HG03457 (cell line): ENCODE measurements around the gene PDLIM3.
"Not testable (repeated sequence)": the region's sequence is repeated elsewhere in the genome, so short reads cannot be mapped to it uniquely, and the experiment has no call there.

Experiments used
- ATAC-seq: cut with Tn5 transposase; IDR thresholded peaks from one replicate; pipeline ENCODE4 v1.9.1; 2021; ENCODE audit warnings: moderate number of reproducible peaks; ENCODE audit not compliant: unreplicated experiment

Gene PDLIM3

DNA sequence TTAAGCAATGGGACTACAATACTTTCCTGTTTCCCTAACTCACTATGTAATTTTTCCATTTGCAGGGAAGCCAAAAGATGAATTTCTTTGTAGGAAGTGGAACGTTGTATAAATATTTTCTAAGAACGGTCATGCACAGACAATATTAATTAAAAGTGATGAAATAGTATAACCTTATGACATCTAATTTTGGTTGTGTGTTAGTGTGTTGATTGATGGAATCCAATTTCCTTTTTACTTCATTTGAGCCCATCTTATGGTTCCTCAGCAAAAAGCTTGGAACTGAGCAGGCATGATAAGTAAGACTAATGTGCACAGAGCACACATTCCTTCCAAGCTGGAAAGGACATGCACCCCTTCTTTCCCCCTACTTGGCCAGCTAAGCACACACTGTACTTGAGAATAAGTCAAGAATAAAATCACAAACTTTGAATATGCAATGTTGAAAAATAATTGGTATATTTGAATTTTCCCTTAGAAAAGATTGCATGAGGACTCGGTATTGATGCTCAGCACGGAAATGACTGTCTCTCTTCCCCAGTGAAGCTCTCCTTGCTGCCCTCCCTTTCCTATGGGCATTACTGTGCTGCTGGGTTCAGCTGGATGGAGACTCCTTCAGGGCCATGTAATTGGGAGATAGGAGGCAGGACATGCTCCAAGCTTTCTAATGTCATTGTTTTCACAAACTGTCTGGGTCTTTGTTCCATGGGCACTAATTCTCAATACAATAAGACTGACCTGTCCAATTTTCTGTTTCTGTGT, 19.2 kb upstream of the PDLIM3 start:
- no peak for ATAC-seq

DNA sequence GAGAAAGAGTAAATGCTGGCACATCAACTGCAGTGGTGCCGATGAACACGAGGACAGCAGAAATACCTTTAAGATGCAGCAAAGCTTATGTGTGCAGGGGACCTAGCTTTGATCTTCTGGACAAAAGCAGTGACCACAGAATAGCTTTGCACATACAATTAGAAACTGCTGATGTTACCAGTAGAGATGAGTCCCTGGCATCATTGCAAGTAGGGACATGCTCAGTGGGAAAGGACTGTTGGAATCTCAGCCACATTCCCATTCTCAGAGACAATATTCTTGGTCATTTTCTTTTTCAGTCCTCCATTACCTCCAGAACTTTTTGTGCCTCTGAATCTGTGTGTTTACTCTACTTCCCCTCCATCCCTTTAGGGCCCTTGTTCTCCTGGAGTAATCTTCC, 16.9 kb upstream of the PDLIM3 start:
- no peak for ATAC-seq

DNA sequence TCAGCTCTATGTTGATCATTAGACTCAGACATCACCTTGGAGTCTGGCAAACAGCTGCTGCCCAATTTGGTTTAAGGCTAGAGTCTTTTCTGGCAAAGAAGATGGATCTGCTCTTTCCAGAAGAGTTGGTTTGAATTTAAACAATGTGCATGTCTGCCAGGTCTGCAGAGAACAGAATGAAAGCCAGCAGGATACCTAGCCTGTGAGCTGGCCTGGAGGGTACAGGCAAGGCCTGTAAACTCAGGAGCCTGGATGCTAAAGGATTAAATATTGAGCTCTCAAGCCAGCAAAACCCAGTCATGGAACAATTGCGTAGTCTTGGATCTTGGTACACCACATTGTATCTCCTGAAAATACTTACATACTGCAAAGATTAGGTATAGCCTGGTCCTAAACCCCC, 15.6 kb upstream of the PDLIM3 start:
- no peak for ATAC-seq

DNA sequence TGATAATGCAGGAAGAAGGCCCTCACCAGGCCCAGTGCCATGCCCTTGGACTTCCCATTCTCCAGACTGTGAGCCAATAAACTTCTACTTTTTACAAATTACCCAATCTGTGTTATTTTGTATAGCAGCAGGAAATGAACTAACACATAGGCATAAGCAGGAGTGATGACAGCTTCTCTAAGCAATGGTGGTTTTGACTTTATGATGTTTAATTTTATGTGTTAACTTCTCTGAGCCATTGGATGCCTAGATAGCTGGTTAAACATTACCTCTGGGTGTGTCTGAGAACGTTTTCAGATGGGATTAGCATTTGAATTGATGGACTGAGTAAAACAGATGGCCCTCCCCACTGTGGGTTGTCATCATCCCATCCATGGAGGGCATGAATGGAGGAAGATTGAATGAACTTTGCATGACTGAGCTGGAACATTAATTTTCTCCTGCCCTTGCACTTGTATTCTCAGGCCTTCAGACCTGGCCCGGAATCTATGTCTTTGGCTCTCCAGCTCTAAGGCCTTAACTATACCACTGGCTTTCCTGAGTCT, 13.9 kb upstream of the PDLIM3 start:
- ATAC-seq, result no peak

DNA sequence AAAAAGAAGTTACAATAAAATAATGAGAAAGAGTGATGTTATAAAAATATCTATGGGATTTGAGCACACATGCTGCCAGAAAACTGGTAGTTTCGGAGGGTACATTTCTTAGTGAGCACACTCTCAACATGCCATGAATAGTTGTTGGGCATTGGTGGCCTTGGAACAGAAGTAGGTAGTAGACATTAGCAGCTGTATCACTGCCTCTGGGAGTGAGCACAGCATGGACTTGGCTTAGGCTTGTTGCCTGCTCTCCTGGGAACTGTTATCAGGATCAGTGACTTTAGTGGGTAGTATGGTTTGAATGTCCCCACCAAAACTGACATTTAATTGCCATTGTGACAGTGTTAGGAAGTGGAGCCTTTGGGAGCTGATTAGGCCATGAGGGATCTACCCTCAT, 13.3 kb upstream of the PDLIM3 start:
- no peak for ATAC-seq

DNA sequence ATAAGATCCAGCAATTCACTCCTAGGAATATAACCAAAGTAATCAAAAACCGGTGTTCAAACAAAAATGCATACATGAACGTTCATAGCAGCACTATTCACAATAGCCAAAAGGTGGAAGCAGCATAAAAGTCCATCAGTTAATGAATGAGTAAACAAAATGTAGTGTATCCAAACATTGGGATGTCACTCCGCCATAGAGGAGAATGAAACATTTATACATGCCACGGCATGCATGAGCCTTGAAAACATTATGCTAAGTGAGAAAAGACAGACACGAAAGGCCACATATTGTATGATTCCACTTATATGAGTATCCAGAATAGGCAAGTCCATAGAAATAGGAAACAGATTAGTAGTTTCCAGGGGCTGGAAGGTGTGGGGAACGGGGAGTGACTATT, 11.0 kb upstream of the PDLIM3 start:
- no peak for ATAC-seq

DNA sequence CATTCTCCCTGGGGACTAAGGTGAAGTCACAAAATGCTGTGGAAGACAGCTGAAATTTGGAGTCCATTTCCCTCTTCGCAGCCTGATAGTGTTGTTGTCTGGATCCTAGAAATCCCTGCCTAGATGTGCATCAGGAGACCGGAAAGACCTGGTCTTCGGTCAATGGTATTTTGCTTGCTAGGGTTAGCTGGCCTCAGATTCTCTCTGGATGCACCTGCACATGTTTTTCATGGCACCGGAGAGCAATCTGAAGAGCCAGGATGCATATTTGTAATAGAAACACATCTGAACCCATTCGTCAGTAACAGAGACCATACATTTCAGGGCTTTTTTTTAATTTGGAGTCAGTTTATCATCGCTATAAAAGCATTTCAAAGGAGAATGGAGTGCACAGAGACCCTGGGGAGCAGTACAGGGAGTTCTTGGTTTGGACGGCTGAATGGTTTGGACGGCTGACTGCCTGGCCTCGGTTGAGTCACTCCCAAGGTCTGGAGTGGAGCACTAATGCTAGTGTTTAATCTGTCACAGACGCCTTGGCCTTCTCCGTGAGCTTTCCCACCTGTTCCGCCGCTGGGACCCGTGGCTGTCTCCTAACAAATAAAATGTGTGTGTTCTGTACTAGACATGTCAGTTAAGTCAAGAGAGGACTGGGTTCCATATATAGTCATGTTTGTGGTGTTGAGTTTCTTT, 7.5 kb upstream of the PDLIM3 start:
- no peak for ATAC-seq

DNA sequence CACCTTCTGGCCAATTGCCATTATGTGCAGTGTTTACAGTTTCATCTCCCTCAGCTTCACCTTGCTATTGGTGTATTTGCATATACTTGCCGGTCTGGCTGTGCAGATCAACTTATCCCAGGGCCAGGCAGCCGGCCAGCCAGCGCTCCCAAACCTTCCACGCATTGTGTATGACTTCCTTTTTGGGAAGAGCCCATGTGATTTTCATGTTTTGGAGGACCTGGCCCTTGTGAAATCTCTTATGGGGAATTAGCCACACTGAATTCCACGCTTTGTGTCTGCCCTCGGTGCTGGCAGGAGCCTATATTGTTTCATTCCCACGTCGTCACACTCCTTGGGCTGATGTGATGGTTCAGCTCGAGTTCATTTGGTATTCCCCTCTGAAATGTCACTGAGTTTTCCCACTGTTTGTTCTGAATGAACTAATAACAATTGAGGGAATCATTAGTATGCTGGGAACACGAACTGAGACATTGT, 6.0 kb upstream of the PDLIM3 start:
- no peak for ATAC-seq

DNA sequence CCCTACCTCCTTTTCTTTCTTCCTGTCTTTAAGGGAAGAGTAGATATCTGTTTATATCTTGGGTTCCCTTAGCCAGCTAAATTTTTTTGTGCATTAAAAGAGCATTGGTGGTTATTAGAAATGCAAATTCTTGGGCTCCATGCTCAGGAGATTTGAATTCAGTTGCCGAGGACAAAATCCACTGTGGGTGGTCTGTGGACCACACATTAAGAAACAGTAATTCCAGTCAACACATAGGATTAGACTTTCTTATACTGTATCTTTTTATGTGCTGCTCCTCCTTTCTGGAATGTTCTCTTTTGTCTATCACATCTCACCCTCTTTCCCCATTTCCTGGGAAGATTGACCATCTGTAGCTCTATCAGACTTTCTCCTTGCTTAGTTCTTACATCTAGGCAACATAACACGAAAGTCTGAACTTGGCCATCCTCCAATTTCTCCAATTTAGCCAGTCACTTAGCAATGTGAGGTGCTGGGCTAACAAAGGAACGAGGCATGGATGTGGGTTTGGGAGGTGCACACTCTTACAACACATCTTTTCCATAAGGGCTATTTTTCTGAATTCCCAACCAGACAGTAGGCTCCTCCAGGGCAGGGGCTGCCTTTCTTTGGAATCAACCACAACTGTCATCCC, 5.3 kb upstream of the PDLIM3 start:
- ATAC-seq, result no peak

DNA sequence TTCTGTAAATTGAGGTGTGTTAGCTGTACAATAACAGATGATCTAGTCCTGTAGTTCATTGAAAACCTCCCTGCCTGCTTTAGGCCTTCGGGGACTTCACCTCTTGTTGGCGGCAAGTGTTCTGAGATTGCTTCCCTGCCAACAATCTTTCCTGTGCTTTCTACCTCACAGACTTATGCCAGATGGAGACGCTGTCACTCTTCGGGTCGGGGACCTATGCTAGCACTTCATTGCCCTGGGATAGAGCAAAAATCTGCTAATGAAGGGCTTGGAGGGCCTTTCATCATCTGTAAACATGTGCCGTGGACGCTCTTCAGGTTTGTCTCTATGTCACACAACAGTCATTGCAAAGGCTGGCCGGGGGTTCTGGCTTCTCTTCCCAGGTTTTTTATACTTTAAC, 4.7 kb upstream of the PDLIM3 start:
- no peak for ATAC-seq

DNA sequence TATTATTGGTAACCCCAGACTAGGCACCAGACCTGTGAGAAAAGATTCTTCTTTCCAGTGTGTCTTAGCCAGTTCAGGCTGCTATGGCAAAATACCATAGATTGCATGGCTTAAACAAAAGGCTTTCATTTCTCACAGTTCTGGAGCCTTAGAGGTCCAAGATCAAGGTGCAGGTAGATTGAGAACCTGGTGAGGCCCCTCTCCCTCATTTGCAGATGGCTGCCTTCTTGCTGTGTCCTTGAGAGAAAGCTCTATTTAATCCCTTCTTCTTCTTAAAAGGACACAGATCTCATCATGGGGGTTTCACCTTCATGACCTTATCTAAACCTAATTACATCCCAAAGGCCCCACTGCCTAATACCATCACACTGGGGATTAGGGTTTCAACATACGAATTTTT, 3.5 kb upstream of the PDLIM3 start:
- no peak for ATAC-seq

DNA sequence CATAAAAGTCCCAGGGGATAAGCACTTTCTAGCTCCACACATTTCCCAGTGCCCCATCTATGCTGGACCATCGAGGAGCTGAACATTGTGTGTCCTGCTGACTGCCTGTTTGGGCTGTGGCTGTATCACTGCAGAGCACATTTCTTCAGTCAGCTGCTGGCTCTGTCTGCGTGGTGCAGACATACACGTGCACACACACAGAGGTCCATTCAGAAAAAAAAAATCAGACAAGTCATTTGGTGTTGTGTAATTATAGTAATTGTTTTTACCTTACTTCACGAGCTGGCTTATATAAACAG, 1.1 kb upstream of the PDLIM3 start:
- no peak for ATAC-seq

DNA sequence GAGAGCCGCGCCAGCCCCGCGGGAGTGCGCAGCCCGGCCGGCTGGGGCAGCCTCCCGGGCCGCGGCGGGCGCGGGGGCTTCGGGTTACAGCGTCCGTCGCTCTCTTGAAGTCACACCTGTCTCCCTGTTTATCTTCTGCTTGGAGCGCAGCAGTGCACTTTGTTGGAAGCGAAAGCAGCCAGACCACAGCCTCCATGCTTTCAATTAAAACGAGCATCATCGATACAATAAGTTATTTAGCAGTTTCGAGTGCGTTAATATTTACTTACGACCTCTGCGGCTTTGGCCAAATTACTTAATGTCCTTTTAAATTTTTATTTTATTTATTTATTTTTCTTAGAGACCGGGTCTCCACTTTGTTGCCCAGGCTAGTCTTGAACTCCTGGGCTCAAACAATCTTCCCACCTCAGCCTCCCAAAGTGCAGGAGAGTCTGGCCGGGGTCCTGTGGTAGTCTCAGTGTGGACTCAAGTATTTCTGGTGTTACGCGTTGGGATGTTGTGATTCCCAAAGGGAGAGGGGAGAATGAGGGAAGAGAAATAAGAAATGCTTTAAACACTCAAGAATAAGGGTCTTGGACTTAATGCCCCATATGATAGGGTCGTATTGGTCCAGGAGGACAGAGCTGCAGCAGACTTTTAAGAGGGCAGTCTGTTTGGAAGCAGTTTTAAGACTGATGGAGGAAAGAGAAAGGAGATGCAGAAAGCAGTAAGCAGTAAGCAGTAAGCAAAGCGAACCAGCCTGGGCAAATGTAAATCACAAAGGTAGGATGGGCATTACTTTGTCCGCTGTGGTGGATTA, 504 bp upstream of the PDLIM3 start:
- no peak for ATAC-seq

DNA sequence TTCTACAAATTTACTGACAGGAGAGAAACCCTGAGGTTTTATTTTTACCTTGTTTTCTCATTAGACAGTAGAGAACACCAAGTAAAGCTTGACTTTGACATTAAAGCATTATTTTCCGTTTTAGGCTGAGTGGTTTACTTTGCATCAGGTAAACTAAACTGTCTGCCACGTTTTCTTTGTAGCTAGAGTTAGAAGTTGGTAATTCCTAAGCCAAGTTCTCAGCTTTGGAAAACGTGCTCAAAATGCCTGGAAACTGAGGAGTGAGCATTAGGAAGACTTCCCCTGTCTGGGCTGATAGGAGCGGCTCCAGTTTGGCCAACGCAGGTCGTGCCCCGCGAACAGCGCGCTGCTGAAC, 819 bp downstream of the PDLIM3 start:
- ATAC-seq, result no peak

DNA sequence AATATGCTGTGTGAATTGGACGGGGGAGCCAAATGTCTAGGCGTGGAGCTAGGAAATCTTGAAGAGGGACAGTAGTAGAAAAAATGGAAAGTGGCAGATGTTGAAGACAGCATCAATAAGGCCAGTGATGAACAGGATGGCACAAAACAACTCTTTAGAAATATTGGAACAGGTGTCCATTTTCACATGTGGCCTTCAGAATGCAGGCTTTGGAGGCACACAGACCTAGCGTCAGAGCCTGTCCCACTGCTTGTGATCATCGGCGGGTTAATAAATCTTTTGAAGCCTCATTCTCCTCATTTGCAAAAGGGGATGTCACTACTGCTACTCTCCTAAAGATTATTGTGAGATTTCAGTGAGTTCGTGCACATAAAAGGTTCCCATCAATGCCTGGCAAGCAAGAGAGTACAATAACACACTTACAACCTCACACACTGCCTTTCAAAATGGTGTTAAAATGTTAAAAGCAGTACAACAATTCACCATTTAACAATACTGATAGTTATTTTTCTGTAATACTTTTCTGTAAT, 2.4 kb downstream of the PDLIM3 start:
- no peak for ATAC-seq

DNA sequence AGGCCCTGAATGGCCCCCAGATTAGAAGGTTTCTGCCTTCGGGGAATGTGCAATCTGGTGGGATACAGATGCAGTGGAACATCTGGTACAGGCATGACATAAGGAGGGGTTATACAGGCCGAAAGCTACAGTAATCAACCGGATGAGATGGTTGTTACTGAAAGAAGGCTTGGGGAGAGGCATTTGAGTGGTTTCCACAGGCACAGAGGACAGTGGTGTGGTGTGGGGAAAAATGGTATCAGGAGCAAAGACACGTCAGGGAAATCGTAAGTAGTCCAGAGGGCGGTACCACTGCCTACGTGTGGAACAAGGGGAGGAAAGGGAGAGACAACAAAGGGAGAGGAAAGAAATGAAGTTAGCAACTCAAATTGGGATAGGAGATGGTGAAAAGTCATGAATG, 3.0 kb downstream of the PDLIM3 start:
- no peak for ATAC-seq

DNA sequence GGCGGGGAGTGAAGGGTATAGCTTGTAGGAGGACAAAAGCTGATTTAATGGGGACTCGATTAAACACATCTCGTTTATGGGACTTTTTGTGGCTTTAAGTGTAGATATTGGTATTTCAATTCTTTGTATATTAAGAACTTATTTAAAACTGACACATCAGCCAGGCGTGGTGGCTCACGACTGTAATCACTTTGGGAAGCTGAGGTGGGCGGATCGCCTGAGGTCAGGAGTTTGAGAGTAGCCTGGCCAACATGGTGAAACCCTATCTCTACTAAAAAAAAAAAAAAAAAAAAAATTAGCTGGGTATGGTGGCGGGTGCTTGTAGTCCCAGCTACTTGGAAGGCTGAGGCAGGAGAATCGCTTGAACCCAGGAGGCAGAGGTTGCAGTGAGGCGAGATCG, 3.7 kb downstream of the PDLIM3 start:
- ATAC-seq, result not testable (repeated sequence)

DNA sequence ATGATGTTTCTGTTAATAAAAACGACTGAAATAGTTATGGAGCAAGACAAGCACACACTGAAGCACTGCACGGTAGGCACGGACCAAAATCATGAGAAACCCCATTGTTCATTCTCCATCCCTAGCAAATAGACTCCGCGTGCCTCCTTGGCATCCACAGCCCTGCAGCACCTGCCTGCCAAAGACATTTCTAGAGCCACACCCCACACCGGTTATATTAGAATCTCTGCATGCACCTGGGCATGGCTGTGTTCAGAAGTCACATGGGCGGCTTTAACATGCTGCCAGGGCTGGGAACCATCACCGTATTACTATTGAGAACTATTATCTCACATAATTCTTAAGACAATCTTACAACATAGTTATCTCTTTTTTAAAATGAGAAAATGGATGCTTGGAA, 5.9 kb downstream of the PDLIM3 start:
- ATAC-seq, result no peak

DNA sequence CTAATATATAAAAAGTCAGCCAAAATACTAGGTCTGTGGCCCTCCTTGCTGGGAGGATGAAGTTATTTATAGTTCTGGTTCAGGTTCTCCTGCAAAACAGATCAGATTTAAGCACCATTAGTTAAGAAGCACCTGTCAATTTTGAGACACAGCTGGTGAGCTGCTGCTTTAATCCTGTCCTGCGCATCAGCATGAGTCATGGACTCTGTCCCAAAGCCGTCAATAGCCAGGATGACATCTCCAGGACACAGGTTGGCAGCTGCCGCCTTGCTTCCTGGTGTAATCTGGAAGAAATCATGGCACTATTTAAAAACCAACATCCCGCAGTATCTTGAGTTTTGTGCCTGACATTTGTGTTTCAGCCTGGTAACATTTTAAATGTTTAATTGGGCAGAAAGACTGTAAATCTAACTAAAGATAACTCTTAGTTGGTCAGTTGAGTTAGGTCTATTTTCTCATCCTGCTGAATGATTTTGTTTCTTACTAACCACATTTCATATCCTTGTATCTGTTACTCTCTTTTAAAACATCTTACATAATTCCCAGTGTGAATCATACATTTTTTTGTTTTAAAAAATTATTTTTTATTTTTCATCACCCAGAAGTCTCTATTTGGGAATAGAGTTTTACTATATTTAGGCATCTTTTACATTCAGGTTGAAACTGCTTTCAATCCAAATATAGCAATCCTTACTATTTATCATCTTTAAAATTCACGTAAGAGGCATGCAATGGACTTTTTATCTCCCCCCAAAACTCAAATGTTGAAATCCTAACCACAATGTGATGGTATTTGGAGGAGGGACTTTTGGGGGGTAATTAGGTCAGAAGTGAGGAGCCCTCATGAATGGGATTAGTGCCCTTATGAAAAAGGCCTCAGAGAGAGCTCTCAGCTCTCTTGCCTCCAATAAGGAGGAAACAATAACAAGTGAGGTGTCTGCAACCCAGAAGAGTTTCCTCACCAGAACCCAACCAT, 10.1 kb downstream of the PDLIM3 start:
- ATAC-seq, result no peak

DNA sequence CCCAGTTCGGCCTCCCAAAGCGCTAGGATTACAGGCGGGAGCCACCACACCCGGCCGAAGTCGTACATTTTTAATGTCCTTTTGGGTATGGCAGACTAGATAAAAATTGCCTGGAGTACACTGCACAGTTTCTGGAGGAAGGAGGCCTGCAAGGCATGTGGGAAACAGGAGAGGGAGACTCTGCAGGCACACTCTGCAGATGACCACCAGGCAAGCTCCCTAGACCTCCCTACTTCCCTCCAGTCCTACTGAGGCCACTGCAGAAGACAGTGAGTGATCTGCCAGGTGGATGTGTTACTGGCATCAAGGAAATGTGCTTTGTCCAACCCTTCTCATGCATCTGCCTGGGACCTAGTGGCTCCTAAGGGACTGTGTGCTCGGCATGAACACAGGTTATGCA, 11.4 kb downstream of the PDLIM3 start:
- ATAC-seq, result no peak
